Left renal cortex interstitium (tissue), 4 donors: ENCODE data around the gene NPRL2. TPM values are rescaled to one million over a fixed set of nuclear protein-coding genes. Genes with fewer than 3 reads are reported as not detected.
A peak's percentile ranks its signal among the peaks of the same experiment; 100 is the strongest.

Experiments
- DNase-seq, 4 donors: peaks; one replicate each; pipeline ENCODE4 v3.0.0-alpha.2; 2013; ENCODE audit warnings: low read depth in 4 of 4, low spot score in 2 of 4, missing footprints in 1 of 4
- polyA plus RNA-seq, 4 donors: library from polyadenylated mRNA; unstranded; fragments of 120-200 nt; gene quantifications; one replicate each; pipeline ENCODE4 v1.2.1, GENCODE V29; 2013; ENCODE audit not compliant: insufficient read length in 4 of 4

NPRL2 gene
- polyA plus RNA-seq, 4 donors, result 30.1 to 33.1 (median 32.2) TPM

DNA sequence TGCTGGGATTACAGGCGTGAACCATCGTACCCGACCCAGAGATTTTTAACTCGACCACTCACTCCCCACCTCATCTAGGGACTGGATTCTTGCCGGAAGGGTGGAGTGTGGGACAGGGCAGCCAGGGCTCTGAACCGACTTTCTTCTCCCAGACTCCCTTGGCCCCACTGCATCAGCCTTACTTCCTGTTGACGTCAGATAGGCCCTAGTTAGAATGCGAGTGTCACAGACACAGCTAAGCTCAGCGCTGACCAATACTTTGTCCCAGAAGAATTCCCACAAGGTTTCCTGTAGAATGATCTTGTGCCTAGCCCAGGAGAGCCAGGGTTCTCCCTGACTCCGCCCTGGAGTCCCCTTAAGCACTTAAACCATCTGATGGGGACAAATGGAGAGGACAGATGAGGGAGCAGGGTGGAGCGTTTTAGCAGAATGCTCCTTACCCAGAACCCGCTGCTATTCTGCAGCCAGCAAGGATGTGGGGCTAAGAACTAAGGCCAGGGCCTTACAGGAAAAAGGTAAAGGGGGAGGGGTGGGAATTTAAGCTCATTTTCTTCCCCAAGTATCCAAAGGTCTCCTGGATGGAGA, 16.7 kb downstream of the NPRL2 start:
- DNase-seq, result no peak

DNA sequence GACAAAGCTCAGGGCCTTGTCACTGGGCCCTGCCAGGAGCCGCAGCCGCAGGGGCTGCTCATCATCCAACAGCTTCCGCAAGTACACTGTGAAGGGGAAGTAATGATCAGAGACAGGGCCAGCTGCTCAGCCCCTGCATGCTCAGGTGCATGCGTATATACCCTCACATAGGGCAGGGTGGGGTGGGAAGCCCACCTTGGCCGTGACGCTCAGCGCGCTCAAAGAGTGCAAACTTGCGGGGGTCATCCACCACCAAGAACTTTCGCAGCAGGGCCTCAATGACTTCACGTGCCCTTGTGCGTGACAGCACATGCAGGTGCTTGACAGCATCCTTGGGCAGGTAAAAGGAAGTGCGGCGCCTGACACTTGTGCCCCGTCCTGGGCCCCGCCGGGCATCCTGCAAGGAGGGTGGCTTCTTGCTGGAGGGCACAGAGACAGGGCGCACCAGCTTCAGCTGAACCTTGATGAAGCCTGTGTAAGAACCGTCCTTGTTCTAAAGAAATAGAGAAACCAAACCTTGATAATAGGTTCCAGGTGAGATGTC, 19.1 kb downstream of the NPRL2 start:
- DNase-seq, result no peak

DNA sequence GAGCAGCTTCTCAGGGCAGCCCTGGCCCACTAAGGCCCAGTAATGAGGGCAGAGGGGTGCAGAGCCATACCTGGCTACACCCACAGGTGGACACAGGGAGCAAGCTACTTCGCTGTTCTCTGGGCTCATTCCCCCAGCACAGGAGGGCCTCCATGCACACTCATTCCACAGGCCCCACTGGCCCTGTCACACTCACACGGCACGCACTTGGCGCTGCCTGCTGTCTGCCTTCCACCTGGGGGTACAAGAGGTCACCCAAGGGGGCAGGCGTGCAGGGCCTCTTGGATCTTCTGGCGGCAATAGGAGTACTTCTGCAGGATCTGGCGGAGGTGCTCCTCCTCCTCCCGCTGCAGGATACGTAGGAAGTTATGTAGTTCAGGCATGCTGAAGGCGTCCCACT, 20.2 kb downstream of the NPRL2 start:
- DNase-seq, result no peak

DNA sequence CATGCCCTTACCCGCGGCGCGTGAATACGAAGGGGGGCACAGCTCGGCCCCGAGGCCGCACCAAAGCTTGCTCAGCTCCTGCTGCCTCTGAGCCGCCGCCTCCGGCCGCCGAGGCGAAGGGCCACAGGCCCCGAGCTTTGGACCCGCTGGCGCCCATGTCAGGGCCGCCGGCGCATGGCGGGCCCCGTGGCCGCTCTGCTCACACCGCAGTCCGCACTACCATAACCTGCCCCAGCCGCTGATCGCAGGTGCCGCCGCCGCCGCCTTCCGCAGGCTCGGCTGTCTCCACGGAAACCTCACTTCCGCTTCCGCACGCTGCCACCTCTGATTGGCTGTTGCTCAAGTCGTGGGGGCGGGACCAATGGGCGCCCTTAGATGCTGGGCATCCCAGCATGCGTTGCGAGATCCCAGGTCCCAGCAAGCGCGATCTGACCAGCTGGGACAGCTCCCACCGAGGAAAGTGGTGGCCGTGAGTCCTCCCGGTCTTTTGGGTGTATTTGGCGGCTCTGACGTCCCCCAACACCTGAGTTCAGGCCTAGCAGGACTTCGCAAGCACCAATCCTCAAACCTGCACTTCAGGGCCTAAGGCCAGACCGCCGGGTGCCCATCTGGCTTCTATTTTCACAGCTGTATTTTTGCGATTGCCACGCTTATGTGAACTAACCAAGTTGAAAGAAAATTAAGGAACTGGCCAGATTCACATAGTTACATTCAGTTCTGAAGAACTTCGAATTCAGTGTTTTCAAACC, 22.5 kb downstream of the NPRL2 start, which contains the start of gene TUSC2:
Gene TUSC2, minus strand, starts transcription at position 281 of the 749 bp plus-strand sequence. Its CDS starts 124 bp downstream, at position 157.
- peak in 3 of 4 donors; percentile 88 to 97 (median 93) for DNase-seq

DNA sequence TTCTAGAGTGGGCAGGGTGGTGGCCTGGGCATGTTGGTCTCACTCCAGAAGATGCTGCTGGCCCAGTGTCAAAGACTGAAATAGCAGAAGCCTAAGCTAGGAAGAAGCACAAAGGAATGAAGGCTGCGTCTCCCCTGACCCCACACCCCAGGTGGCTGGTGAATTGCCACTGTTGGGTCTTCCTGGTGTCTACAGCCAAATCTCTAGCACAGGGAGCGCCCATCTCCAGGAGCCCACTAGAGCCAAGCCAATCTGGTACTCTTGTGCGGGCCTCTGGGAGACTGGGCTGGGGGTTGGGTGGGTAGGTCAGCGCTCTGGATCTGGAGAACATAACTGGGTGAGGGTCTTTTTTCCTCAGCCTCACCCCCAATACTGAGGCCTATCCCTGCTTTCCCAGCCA, 23.4 kb downstream of the NPRL2 start:
- DNase-seq, result no peak

DNA sequence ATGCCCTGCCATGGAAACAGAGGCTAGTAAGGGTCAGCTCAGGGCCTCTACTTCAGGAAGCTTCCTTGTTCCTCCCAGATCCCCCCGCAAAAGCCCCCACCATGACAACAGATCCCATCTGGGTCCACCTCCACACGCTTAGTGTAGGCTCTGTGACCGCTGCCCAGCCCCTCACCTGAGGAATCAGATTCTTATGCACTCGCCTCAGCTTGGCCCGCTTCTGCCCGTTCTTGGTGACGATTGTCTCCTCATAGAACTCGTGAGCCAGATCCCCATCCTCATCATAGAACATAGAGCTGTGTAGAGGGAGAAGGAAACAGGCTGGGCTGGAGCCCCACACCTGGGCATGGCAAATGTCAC, 24.4 kb downstream of the NPRL2 start:
- no peak for DNase-seq

DNA sequence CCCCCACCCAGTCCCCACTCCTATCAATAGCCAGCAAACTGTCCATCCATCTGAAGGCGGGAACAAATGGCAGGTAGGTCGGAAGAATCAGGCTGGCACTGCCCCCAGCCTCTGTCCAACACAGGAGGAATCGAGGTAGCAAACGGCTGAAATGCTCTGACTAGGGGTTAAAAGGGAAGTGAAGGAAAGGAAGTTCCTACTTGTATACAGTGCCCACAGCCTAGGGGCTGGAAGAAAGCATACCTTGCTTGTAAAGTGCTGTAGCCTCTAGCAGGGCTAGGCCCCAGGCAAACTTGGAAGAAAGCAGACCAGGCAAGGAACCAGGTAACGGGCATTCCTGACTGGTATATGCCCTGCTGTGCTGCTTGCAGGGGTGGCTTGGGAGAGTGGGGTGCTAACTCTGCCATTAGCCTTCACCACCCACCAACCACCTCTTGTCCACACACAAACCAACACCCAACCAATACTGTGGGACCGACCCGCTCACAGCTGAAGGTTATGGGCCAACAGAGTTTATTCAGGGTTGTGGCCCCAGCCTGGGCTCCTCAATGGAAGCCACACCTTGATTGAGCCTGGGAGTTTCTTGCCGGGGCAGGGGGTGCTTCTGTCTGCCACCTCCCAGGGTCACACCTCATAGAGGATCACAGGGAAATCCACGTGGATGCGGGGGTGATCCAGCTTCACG, 24.9 kb downstream of the NPRL2 start:
- DNase-seq, result no peak

DNA sequence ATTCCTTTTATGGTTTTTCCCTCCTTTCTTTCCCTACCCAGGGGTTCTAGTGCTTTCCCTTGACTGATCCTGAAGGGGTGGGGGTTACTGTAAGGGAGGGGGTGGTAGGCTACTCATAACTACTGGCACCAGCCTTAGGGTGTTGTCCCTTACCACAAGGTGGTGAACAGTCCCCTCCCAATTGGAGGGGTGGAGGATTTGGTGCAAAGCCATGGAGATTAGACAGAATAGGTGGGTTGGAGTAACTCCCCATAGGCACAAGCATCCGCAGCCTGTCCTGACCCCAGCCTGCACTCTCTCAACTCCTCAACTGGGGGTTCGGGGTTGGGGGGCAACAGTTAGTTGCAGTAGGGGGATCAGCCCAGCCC, 25.5 kb downstream of the NPRL2 start:
- DNase-seq, result no peak

DNA sequence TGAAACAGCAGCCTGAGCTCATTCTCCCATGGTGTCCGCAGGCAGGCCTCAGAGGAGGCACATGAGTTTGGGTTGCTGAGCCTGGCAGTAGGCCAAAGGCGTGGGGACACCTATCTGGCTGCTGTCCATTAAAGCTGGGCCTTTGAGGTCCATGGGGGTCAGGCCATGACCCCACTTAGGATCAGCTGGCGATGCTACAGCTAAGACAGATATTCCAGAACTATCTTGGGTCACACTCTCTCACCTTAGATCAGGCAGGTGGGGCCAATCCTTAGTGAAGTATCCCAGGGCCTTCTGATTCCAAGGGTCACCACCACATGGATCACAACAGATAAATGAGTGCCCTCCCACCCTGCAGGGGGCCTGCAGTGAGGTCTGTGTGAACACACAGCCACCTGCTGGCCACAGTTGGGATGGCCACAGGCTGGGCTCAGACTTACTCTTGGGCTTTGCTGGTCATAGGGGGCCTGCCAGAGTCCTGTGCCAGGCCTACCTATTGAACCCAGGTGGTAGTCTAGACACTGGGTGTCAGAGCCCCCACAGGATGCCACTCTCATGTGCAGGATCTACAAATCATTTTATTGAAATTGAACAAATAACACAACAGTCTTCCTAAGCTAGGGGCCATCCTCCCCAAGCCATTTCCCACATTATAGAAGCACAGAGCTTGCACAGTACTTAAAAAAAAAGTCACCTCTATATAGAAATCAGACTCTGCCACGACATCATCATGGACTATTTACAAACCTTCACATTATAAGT, 26.0 kb downstream of the NPRL2 start:
- no peak for DNase-seq

DNA sequence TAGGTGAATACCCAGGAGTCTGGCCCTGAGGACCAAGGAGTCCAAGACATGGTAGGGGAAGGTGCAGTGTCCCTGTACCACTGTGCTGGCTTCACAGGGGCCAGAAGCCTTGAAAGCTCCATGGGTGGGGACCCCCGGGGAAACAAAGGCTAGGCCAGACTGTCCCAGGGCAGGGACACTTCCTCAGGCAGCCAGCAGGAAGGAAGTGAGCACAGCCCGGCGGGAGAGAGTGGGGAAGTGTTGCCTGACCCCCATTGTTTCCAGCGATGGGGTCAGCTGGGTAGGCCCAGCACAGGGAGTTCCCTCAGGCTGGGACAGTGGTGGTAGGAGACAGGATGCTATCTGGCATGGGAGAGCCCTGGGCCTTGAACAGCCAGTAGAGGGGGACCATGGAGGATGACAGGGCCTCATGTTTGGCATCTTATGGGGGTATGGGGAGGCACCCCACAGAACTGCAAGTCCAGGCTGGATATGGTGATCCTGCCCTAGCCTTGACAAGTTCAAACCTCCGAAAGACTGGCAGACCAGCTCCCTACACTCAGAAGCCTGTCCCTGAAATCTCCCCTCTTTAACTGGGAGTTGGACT, 26.9 kb downstream of the NPRL2 start:
- no peak for DNase-seq

DNA sequence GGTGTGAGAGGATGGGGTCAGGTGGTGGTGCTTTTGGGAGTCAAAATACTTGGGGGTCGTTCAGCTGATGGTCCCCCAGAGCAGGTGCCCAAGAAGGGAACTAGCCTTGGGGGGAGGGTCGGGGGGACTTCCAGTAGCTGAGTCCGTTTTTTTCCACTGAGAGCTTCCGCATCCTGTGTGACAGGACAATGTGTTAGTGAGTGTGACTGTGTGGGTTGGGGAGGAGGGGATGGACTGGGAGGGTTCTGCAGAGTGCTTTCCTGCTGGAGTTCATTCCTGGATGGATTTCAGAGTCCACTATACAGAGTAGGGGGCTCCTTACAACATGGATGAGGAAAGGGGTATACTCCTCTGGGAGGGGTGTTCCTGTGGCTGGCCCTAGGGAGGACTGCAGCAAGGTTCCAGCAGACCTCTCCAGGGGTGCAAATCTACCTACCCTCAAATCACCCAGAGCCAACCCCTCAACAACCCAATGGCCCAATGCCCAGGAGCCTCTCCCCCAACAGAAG, 27.4 kb downstream of the NPRL2 start:
- DNase-seq, result no peak

DNA sequence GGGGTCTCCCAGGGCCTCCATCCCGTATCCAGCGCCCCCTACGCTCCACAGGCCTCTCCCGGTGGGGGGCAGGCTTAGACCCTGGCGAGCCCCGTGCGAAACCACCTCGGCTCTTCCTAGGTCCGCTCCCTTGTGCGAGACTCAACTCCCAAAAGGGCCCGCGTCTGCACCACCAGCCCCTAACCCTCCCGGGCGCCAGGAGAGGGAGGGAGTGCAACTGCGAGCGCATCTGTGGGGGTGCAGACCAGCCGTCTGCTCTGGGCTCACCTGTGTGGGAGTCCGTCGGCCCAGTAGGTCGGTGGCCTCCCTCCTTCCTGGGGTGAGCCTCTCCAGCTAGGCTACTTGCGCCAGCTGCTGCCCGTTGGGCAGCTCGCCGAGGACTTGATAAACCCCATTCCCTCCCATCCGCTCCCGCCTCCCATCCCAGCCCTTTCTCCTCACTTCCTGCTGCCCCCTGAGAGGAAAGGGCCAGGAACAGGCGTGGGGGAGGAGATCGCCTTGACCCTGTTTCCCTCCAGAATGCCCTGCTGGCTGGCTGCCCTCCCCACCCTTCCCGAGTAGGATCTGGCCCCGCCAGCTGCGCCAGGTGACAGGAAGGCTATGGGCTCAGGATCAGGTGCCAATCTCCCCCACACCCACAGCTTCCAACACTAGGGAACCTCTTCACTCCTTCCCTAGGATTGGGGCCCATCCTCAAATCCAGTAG, 28.0 kb downstream of the NPRL2 start, which contains the start of gene HYAL2:
Gene HYAL2, minus strand, starts transcription at position 360 of the 706 bp plus-strand sequence. CDS start 2,256 bp downstream, outside the sequence.
- DNase-seq, result no peak

DNA sequence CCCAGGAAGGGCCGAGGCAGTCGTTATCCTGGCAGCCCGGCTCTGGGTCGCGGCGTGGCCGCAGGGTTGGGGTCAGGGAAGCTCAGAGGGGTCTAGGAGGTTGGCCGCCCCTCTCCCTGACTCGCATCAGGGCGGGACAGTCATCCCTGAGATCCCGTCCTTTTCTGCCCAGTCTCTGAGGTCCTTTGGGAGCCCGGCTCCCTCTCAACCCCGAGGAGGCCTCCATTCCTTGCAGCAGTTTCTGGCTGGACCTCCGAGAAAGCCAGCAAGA, 28.5 kb downstream of the NPRL2 start:
- no peak for DNase-seq

DNA sequence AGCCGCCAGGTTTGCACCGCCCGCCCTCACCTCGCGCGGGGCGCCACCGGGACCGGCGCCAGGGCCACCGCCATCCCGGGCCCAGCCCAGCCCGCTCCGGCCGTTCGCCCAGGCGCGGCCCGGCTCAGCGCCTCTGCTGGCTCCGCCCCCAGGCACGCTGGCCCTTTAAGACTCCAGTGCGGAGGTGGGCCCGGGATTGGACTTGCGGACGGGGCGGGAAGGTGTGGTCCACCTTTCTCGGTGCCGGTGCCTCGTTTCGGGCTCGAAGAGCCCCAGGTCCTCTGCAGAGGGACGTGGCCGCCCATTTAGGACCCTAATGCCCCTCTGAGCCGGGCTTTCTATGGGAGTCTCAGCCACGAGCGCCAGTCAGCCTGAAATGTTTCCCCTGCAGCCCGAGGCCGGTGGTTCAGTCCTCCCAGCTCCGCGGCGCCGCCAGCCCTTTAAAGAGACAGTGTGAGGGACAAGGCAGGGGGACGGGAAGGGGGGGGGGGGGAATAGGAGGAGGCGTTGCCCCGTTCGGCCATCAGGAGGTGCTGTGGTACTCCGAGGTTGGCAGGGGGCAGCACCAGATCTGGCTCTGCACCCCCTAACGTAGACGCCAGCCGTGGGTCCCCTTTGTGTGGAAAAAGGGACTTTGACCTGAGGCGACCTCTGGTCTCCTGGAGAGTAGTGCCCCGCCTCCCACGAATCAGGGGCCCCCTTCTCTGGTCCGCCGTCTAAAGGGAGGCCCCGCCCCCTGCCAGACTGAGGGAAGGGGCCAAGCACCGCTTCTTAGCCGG, 29.1 kb downstream of the NPRL2 start:
- DNase-seq, result peak; percentile 81 to 90 (median 86)

DNA sequence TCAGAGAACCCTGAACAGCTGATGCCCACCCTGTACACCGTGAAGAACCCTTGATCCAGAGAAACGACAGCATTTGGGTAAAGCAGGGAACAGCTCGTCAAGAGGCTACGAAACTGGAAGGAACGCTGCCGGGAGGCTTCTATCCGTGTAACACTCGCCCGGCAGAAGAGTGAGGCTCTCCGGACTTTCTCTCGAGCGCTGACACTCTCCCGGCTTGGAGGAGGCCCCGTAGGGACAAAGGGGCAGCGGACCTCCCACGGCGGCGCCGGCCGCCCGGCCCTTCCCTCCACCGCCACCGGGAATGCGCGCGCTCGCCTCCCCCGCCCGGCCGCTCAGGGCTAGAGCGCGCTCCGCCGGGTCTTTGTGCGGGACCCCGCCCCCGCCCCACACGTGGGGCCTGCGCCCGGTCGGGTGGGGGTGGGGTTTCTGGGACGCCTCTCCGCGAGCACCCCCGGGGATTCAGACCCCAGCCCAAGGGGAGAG, 29.7 kb downstream of the NPRL2 start:
- DNase-seq, result no peak

DNA sequence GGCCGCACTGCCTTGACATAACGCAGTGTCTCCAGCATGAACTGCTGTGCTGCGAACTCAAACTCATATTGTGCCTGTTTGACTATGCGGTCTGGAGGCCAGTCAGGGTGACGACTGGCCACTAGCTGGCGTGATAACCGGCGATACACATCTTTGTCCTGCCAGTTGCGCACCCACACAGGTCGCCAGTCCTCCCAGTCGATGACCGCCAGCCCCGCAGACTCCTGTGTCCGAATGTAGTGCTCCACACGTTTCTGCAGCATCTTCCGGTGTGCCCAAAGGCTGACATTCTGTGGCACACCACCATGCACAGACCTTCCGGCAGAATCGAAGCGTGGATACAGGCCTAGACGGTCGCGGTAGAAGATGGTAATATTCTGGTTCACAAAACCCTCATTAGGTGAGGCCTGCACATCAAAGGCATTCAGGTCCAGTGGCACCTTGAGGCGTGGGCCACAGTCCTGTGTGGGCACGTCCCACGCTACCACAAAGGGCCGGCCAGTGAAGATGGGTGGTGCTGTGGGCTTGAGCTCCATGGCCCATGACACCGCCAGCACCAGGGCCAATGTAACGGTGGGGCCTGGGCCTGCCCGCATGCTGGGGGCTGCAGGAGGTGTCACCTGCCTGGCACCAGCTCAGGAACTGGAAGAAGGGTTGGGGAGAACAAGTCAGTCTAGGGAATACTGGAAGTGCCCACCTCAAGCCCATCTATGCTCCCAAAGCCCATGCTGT, 30.5 kb downstream of the NPRL2 start:
- DNase-seq, result no peak

DNA sequence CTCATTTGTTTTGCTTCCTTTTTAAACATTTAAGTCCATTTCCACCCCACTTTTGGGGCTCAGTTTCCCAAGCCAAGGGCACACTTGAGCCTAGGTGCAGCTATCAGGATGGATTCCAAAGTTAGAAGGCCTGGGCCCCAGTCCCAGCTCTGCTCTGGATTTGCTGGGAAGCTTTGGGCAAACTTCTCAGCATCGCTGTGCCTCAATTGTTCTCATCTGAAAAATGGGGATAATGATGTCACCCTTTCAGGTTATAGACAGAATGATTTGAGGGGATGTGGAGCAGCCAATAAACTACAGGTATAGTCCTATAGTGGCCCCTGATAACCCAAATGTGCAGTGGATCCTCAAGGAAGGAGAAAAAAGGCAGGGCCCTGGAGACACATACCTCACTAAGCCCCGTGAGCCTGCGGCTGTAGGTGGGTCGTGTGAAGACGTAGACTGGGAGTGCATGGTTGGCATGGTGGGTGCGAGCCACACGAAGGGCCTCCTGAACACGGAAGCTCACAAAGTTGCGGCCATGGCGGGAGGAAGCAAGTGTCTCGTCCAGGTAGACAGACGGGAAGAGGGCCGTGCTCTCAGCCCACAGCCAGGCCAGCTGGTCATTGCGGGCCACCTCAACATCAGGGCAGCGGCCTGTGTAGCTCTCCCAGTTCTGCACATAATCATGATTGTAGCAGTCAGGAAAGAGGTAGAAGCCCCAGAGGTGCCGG, 31.2 kb downstream of the NPRL2 start:
- no peak for DNase-seq

DNA sequence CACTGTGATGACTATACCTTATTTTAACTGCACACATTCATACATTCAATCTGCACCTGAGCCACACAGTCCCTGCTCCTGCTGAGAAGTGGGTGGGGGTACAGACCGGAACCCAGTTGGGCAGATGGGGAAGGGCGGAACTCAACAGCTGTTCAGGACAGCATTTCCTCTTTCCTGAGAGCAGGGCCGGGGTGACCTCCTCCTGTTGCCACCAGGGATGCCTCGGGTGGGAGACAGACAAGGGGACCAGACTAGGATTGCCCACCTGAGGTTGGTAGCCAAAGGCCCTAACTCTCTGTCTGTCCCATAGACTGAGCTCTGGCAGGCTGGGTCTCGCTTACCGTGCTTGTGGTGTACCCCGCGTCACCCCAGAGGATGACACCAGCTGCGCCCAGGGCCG, 32.0 kb downstream of the NPRL2 start:
- DNase-seq, result no peak
